ENCODE results near the gene SEMA5A.

GRCh38 chr5:9067154-9067553 is 478.7 kb downstream of the SEMA5A start:
- TF ChIP-seq POLR2AphosphoS5 (IDR thresholded peaks at IDR 0.05; ENCODE audit: low read depth, low read length) (no peak), CTCF (IDR thresholded peaks at IDR 0.05) (no peak), REST (IDR thresholded peaks at IDR 0.05; ENCODE audit: low read depth, low read length) (no peak), MXI1 (IDR thresholded peaks at IDR 0.05; ENCODE audit: low read depth, low read length) (no peak), RAD21 (IDR thresholded peaks at IDR 0.05; ENCODE audit: low read length) (no peak), USF1 (IDR thresholded peaks at IDR 0.05; ENCODE audit: borderline replicate concordance, low read depth) (no peak), EP300 (IDR thresholded peaks at IDR 0.05; ENCODE audit: borderline replicate concordance in 1 of 2, low read depth in 1 of 2, low read length in 1 of 2) (no peak), MAX (IDR thresholded peaks at IDR 0.05; ENCODE audit: low read depth) (no peak)
